ENCODE results near the gene RAB15.

Gene RAB15

DNA sequence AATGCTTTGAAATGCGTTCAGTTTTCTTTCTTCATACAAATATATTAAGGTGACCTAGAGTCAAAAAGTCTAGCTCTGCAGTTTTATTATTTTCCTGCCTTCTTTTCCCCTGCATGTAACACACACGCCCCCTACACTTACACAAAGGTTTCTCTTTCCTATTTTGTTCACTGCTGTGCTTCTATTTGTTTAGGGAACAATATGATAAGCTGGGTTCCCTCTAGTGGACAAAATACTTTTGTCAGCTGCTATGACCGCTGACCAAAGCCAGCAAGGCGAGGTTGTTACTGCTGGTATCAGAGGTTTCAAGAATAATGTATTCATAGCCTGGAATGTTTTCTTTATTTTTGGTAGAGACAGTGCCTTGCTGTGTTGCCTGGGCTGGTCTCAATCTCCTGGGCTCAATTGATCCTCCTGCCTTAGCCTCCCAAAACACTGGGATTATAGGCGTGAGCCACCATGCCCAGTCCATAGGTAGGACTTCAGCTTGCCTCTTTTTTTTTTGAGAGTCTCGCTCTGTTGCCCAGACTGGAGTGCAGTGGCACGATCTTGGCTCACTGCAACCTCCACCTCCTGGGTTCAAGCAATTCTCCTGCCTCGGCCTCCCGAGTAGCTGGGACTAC is 47.9 kb upstream of the RAB15 start:
- Histone ChIP-seq H3K4me1 (ENCODE audit: control insufficient read depth, insufficient read depth, low read length) (peaks cover 4% of the 10 kb centered on the region), H3K27ac (ENCODE audit: extremely low read depth, low read depth, low read length) (no peak overlapping the region), H3K36me3 (ENCODE audit: control insufficient read depth in 2 of 2, insufficient read depth in 1 of 2, low read length in 2 of 2) (peaks cover 9 to 18% of the 10 kb centered on the region in 2 experiments; a peak in 2 of 3 replicates), H3K9me3 (ENCODE audit: control insufficient read depth, insufficient read depth, low read depth, low read length) (no peaks in the 10 kb centered on the region), H3K4me3 (ENCODE audit: low read depth, low read length) (no peak overlapping the region)
- ChIA-PET CTCF (interaction anchor here (0.6 to 4.0 kb wide), 22 partner anchors 9 to 477 kb away, joined by 3 to 37 read pairs (median 4); partner anchors contain the start of gene FNTB), POLR2A (interaction anchor here (0.8 to 1.6 kb wide), 3 partner anchors 33 to 49 kb away, joined by 3 to 5 read pairs (median 3); partner anchors contain the start of gene FNTB)
- TF ChIP-seq, protein P1, sequence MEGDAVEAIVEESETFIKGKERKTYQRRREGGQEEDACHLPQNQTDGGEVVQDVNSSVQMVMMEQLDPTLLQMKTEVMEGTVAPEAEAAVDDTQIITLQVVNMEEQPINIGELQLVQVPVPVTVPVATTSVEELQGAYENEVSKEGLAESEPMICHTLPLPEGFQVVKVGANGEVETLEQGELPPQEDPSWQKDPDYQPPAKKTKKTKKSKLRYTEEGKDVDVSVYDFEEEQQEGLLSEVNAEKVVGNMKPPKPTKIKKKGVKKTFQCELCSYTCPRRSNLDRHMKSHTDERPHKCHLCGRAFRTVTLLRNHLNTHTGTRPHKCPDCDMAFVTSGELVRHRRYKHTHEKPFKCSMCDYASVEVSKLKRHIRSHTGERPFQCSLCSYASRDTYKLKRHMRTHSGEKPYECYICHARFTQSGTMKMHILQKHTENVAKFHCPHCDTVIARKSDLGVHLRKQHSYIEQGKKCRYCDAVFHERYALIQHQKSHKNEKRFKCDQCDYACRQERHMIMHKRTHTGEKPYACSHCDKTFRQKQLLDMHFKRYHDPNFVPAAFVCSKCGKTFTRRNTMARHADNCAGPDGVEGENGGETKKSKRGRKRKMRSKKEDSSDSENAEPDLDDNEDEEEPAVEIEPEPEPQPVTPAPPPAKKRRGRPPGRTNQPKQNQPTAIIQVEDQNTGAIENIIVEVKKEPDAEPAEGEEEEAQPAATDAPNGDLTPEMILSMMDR (tag by site-specific recombination; IDR thresholded peaks at IDR 0.05): peak; percentile 72; the same call in 1 of the 2 replicates
- TF ChIP-seq ZNF654 (tag by site-specific recombination; IDR thresholded peaks at IDR 0.05; ENCODE audit: low read depth): peak; percentile 29
- no peak for TF ChIP-seq ZNF121 (tag by site-specific recombination; IDR thresholded peaks at IDR 0.05)

DNA sequence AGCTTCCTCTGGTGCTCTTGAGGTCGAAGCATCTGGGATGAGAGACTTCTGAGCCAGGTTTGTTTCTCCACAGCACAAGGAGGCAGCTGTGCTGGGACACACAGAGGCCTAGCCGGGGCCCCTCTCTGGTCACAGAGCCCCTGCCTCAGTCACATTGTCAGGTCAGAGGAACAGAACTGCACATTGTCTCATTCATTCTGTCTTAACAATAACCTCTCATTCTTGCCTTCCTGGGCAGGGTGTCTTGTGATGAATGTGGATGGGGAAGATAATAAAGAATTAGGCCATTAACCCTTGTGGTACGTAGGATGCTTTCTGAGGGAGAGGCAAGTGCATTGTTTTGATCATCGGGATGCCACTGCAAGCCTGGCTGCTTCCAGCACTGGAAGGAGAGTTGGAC is 44.3 kb upstream of the RAB15 start:
- H3K36me3 ChIP-seq (ENCODE audit: control insufficient read depth in 2 of 2, insufficient read depth in 1 of 2, low read length in 2 of 2): peaks cover 9 to 44% of the 10 kb centered on the region in 2 experiments; a peak in 2 of 3 replicates
- TF ChIP-seq ZNF48 (tag by site-specific recombination; IDR thresholded peaks at IDR 0.05) (no peak), ZNF133 (tag by site-specific recombination; IDR thresholded peaks at IDR 0.05) (no peak), ZNF184 (tag by site-specific recombination; IDR thresholded peaks at IDR 0.05) (no peak), SCRT1 (tag by site-specific recombination; IDR thresholded peaks at IDR 0.05; ENCODE audit: borderline replicate concordance) (no peak), ZNF623 (tag by site-specific recombination; IDR thresholded peaks at IDR 0.05) (no peak), ZNF16 (tag by site-specific recombination; IDR thresholded peaks at IDR 0.05; ENCODE audit: low read depth) (no peak), ZNF843 (tag by site-specific recombination; IDR thresholded peaks at IDR 0.05) (no peak), ZNF2 (tag by site-specific recombination; IDR thresholded peaks at IDR 0.05) (no peak), RBAK (tag by site-specific recombination; IDR thresholded peaks at IDR 0.05) (no peak), ZNF404 (tag by site-specific recombination; IDR thresholded peaks at IDR 0.05) (no peak), ZNF138 (tag by site-specific recombination; IDR thresholded peaks at IDR 0.05; ENCODE audit: borderline replicate concordance) (no peak), ZNF112 (tag by site-specific recombination; IDR thresholded peaks at IDR 0.05) (no peak), ZXDB (tag by site-specific recombination; IDR thresholded peaks at IDR 0.05) (no peak), ZNF433 (tag by site-specific recombination; IDR thresholded peaks at IDR 0.05; ENCODE audit: low read depth) (no peak), ZNF292 (tag by site-specific recombination; IDR thresholded peaks at IDR 0.05; ENCODE audit: borderline replicate concordance, low read depth) (no peak)
- TF ChIP-seq, protein P2, sequence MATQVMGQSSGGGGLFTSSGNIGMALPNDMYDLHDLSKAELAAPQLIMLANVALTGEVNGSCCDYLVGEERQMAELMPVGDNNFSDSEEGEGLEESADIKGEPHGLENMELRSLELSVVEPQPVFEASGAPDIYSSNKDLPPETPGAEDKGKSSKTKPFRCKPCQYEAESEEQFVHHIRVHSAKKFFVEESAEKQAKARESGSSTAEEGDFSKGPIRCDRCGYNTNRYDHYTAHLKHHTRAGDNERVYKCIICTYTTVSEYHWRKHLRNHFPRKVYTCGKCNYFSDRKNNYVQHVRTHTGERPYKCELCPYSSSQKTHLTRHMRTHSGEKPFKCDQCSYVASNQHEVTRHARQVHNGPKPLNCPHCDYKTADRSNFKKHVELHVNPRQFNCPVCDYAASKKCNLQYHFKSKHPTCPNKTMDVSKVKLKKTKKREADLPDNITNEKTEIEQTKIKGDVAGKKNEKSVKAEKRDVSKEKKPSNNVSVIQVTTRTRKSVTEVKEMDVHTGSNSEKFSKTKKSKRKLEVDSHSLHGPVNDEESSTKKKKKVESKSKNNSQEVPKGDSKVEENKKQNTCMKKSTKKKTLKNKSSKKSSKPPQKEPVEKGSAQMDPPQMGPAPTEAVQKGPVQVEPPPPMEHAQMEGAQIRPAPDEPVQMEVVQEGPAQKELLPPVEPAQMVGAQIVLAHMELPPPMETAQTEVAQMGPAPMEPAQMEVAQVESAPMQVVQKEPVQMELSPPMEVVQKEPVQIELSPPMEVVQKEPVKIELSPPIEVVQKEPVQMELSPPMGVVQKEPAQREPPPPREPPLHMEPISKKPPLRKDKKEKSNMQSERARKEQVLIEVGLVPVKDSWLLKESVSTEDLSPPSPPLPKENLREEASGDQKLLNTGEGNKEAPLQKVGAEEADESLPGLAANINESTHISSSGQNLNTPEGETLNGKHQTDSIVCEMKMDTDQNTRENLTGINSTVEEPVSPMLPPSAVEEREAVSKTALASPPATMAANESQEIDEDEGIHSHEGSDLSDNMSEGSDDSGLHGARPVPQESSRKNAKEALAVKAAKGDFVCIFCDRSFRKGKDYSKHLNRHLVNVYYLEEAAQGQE (tag by site-specific recombination; IDR thresholded peaks at IDR 0.05): no peak
- TF ChIP-seq, protein P3, sequence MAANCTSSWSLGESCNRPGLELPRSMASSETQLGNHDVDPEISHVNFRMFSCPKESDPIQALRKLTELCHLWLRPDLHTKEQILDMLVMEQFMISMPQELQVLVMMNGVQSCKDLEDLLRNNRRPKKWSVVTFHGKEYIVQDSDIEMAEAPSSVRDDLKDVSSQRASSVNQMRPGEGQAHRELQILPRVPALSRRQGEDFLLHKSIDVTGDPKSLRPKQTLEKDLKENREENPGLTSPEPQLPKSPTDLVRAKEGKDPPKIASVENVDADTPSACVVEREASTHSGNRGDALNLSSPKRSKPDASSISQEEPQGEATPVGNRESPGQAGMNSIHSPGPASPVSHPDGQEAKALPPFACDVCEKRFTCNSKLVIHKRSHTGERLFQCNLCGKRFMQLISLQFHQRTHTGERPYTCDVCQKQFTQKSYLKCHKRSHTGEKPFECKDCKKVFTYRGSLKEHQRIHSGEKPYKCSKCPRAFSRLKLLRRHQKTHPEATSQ (tag by site-specific recombination; IDR thresholded peaks at IDR 0.05): no peak
- TF ChIP-seq, protein P4, sequence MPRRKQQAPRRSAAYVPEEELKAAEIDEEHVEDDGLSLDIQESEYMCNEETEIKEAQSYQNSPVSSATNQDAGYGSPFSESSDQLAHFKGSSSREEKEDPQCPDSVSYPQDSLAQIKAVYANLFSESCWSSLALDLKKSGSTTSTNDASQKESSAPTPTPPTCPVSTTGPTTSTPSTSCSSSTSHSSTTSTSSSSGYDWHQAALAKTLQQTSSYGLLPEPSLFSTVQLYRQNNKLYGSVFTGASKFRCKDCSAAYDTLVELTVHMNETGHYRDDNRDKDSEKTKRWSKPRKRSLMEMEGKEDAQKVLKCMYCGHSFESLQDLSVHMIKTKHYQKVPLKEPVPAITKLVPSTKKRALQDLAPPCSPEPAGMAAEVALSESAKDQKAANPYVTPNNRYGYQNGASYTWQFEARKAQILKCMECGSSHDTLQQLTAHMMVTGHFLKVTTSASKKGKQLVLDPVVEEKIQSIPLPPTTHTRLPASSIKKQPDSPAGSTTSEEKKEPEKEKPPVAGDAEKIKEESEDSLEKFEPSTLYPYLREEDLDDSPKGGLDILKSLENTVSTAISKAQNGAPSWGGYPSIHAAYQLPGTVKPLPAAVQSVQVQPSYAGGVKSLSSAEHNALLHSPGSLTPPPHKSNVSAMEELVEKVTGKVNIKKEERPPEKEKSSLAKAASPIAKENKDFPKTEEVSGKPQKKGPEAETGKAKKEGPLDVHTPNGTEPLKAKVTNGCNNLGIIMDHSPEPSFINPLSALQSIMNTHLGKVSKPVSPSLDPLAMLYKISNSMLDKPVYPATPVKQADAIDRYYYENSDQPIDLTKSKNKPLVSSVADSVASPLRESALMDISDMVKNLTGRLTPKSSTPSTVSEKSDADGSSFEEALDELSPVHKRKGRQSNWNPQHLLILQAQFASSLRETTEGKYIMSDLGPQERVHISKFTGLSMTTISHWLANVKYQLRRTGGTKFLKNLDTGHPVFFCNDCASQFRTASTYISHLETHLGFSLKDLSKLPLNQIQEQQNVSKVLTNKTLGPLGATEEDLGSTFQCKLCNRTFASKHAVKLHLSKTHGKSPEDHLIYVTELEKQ (tag by site-specific recombination; IDR thresholded peaks at IDR 0.05; ENCODE audit: borderline replicate concordance): no peak
- no peak overlapping the region for H3K4me3 ChIP-seq (ENCODE audit: low read depth, low read length)
- POLR2A ChIA-PET: interaction anchor here (1.1 kb wide), 1 partner anchor 30 kb away, joined by 3 read pairs; the partner anchor contains the start of gene FNTB
- H3K4me1 ChIP-seq (ENCODE audit: control insufficient read depth, insufficient read depth, low read length): peaks cover 4% of the 10 kb centered on the region
- H3K27ac ChIP-seq (ENCODE audit: extremely low read depth, low read depth, low read length): no peak overlapping the region
- CTCF ChIA-PET: interaction anchor here (0.7 to 1.4 kb wide), 2 partner anchors 30 to 1512 kb away, joined by 3 to 5 read pairs; partner anchors contain the start of gene FNTB
- H3K9me3 ChIP-seq (ENCODE audit: control insufficient read depth, insufficient read depth, low read depth, low read length): no peaks in the 10 kb centered on the region
